ENCODE results near the gene CCDC57. TPM values are rescaled to one million over a fixed set of nuclear protein-coding genes. Genes with fewer than 3 reads are reported as not detected.

The CCDC57 gene
- total and polyA plus RNA-seq, 2 of the 8 experiments (the other 6 are each of a cell fraction or from before 2014, with no cell fraction given): 8.4 to 12.9 TPM

DNA sequence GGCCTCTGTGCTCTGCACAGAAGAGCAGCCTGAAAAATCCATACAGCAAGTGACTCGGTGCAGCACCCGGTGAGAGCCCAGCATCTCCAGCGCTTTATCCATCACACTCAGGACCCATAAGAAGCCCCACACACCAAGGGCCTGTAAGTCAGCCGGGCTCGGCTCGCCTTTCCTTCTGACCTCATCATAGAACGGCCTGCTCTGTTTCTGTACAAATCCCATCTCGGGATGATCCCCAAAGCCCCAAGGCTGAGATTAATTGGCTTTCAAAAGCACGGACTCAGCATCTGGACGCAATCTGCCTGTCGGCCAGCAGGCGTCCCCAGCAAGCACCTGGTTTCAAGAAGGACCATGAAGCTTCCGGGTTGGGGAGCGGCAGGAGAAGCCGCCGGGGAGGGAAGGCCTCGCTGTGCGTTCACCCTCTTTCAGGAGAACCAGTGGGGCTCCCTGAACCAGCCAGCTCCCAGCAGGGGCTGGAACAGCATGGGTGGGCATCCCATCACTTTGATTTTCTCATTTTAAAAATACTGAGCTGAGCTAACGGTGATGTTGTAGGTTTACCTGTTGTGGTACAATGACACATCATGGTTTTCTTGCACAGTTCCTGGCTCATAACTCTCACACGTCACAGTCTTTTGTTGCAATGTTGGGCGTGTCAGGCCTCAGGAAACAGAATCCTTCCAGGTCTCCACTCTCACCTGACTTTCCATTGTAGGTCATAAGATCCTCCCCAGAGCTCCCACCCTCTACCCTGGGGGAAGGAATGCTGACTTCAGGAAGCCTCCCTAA is 6.7 kb downstream of the CCDC57 start (continued):
- peak; percentile 35; the same call in 1 of the 2 replicates for TF ChIP-seq MAFK (IDR thresholded peaks at IDR 0.05; ENCODE audit: low read depth, low read length)
- TF ChIP-seq GABPA (IDR thresholded peaks at IDR 0.05; ENCODE audit: borderline replicate concordance, insufficient read depth, low read length): peak; percentile 44; the same call in 1 of the 2 replicates
- no peak for TF ChIP-seq BACH1 (IDR thresholded peaks at IDR 0.05; ENCODE audit: low read length)
- TF ChIP-seq CREB1 (IDR thresholded peaks at IDR 0.05): peak; percentile 38; the same call in 1 of the 2 replicates
- no peak for TF ChIP-seq POLR2AphosphoS5 (IDR thresholded peaks at IDR 0.05; ENCODE audit: low read depth, low read length)
- TF ChIP-seq HDAC2 (IDR thresholded peaks at IDR 0.05; ENCODE audit: borderline replicate concordance in 1 of 2, low read depth in 2 of 2, low read length in 2 of 2): no peak
- TF ChIP-seq, protein P1, sequence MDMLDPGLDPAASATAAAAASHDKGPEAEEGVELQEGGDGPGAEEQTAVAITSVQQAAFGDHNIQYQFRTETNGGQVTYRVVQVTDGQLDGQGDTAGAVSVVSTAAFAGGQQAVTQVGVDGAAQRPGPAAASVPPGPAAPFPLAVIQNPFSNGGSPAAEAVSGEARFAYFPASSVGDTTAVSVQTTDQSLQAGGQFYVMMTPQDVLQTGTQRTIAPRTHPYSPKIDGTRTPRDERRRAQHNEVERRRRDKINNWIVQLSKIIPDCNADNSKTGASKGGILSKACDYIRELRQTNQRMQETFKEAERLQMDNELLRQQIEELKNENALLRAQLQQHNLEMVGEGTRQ (IDR thresholded peaks at IDR 0.05; ENCODE audit: low read length): no peak
- TF ChIP-seq SP1 (IDR thresholded peaks at IDR 0.05; ENCODE audit: low read depth, low read length): no peak
- 0 out of 2 replicates have a peak, but pooled peaks have one; percentile 33 for TF ChIP-seq TCF12 (IDR thresholded peaks at IDR 0.05; ENCODE audit: low read depth, low read length)
- peak; percentile 32 to 61; a peak in 1 of 4 replicates for TF ChIP-seq SIN3A (conservative IDR thresholded peaks at IDR 0.05 in 1 of 2, IDR thresholded peaks at IDR 0.05 in 1 of 2; ENCODE audit: low read depth in 1 of 2, low read length in 2 of 2)
- TF ChIP-seq, protein P2, sequence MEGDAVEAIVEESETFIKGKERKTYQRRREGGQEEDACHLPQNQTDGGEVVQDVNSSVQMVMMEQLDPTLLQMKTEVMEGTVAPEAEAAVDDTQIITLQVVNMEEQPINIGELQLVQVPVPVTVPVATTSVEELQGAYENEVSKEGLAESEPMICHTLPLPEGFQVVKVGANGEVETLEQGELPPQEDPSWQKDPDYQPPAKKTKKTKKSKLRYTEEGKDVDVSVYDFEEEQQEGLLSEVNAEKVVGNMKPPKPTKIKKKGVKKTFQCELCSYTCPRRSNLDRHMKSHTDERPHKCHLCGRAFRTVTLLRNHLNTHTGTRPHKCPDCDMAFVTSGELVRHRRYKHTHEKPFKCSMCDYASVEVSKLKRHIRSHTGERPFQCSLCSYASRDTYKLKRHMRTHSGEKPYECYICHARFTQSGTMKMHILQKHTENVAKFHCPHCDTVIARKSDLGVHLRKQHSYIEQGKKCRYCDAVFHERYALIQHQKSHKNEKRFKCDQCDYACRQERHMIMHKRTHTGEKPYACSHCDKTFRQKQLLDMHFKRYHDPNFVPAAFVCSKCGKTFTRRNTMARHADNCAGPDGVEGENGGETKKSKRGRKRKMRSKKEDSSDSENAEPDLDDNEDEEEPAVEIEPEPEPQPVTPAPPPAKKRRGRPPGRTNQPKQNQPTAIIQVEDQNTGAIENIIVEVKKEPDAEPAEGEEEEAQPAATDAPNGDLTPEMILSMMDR (IDR thresholded peaks at IDR 0.05; ENCODE audit: control extremely low read depth in 1 of 3, insufficient read depth in 1 of 3, low read depth in 1 of 3, low read length in 3 of 3): peak; percentile 83 to 93 (median 90)
- no peak for TF ChIP-seq CHD1 (IDR thresholded peaks at IDR 0.05; ENCODE audit: low read depth, low read length)
- TF ChIP-seq FOSL1 (IDR thresholded peaks at IDR 0.05; ENCODE audit: insufficient read depth, low read depth, low read length): no peak
- no peak for TF ChIP-seq RXRA (IDR thresholded peaks at IDR 0.05; ENCODE audit: insufficient read depth, low read depth, low read length)
- no peak for TF ChIP-seq YY1 (IDR thresholded peaks at IDR 0.05; ENCODE audit: low read depth, low read length)
- TF ChIP-seq RBBP5 (IDR thresholded peaks at IDR 0.05; ENCODE audit: borderline replicate concordance, low read depth, low read length): no peak
- no peak for TF ChIP-seq POU5F1 (IDR thresholded peaks at IDR 0.05; ENCODE audit: low read depth, low read length)
- TF ChIP-seq ASH2L (IDR thresholded peaks at IDR 0.05; ENCODE audit: low read length): no peak
- TF ChIP-seq CHD2 (IDR thresholded peaks at IDR 0.05; ENCODE audit: low read length): no peak
- no peak for TF ChIP-seq TAF7 (optimal IDR thresholded peaks at IDR 0.05; ENCODE audit: borderline replicate concordance, low read depth, low read length)
- TF ChIP-seq NRF1 (IDR thresholded peaks at IDR 0.05; ENCODE audit: low read depth, low read length): no peak
